Retina (tissue), 1 donor: Measurements from ENCODE around the gene MIEN1.
A peak's percentile ranks its signal among the peaks of the same experiment; 100 is the strongest.
"Not testable (repeated sequence)": the region's sequence is repeated elsewhere in the genome, so short reads cannot be mapped to it uniquely, and the experiment has no call there.

Experiments used
- DNase-seq: peaks from one replicate; pipeline ENCODE4 v3.0.0-alpha.2; 2016

The MIEN1 gene

DNA sequence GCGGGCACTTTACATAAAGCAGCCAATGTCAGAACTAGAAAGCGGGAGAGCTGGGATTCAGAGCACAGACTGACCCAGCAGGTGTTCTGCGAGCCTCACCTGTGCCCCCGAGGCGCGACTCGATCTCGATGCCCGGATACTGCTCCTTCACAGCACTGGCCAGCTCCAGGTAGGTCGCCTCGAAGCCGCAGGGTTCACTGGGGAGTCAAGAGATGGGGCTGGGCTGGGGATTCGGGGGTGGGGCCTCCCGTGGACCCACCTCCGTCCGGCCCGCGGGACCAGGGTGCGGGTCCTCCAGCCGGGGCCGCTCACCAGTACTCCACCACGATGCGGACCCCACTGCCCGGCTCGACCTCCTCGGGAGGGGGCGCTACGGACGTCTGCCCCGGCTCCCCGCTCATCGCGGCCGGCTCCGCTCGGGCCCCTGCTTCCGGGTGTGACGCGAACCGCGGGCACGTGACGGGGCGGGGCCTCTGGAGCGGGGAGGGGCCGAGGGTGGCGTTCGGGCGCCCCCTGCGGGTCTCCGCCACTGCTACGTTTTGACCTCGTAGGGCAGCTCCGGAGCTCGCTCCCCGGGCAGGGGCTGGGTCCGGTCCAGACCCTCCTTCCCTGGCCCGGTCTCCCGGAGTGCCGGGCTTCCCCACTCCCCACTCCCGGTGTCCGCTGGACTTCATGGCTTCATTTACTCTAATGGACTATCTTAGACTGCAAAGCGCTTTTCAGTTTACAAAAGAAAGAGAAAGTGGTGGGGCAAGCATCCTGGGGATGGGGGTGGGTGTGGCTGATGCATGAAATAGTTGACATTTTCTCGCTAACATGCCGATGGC is at the start of gene MIEN1:
Gene MIEN1, minus strand, starts transcription at position 438 of the 827 bp plus-strand sequence. Its CDS starts 37 bp downstream, at position 401.
- peak; percentile 95 for DNase-seq

- DNase-seq: no peak
Observed at GRCh38 chr17:39777534-39778365, 47.4 kb upstream of the MIEN1 start.

DNA sequence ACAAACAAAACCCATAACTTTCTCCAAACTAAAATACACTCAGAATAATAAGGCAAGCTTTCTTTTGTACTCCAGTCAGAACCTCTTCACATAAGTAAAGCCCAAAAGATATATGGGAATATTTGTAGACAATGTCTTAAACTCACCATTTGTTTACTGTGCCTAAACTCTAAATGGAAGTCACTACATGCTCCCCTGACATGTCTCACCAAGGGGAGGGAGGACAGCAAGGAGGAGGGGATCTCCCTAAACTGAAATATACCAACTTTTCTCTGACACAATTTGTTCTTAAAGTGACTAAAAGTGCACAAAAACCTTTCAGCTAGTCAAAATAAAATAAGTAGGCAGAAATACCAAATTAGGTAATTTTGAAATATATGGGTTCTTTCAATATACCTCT is 45.9 kb upstream of the MIEN1 start:
- no peak for DNase-seq

GRCh38 chr17:39775031-39775430 is 44.7 kb upstream of the MIEN1 start:
- no peak for DNase-seq

GRCh38 chr17:39774047-39774446 is 43.7 kb upstream of the MIEN1 start:
- no peak for DNase-seq

- DNase-seq: no peak
Observed at GRCh38 chr17:39772987-39773934, 42.9 kb upstream of the MIEN1 start.

DNA sequence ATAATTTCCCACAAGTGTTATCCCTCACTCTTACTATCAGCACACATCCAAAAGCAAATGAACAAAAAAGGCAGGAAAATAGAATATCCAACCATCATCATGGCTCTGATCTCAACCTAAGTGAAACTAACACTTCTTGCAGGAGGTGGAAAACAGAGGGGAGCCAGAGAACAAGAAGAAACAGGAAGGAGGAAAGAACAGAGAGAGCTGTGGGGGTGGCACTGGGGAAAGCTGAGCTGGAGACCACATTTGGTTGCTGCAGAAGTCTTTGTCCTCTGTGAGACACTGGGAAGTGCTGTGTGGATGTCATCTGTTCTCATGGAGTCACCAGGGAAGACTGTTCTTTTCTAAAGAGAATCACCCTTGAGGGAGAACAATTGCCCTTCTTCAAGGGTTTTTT is 42.1 kb upstream of the MIEN1 start:
- no peak for DNase-seq

DNA sequence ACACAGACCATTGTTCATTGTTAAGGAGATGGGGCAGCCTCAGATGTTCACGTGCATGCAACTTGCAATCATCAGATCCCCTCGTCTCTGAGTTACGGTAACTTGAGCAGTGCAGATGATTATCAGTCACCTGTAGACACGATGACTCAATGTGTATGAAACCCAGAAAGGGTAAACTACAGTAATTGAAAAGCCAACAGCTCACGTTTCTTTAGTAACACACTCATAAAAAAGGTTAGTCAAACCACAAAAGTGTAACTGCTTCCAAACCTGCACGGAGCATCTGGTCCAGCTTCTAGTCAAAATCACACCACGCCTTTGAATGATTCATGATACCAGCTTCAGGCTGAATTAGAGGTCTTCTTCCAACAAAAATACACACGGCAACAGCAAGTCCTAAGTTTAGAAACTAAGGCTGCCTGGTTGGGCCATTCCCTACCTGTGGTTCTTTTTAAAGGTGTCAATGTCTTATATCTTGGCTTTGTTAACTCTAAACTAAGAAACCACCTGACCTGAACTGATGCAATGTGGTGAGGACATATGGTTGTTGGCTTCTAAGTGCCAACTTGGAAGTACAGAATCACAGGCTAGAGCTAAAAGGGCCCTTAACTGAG is 39.7 kb upstream of the MIEN1 start:
- DNase-seq: no peak

- DNase-seq: no peak
Observed at GRCh38 chr17:39767147-39767546, 36.8 kb upstream of the MIEN1 start.

- no peak for DNase-seq
Observed at GRCh38 chr17:39765766-39766165, 35.4 kb upstream of the MIEN1 start.

DNA sequence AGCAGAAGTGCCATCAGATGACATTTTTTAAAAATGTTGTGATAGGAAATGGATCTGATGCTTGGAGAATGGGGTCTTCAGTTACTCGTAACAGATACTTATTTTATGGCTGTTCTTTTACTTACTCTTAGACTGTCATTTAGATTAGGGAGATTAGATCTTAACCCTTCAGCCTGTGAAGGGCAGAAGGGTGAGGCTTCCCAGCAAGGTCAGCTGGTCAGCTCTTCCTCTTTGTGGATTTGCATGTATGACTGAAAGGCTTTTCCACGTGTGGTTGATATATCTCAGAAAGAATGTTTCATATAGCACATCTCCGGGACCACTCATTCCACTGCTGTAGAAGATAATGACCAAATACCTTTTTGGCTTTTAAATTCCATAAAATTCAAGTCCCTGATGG is 34.8 kb upstream of the MIEN1 start:
- DNase-seq: no peak

- DNase-seq: not testable (repeated sequence)
Observed at GRCh38 chr17:39764171-39764570, 33.8 kb upstream of the MIEN1 start.

DNA sequence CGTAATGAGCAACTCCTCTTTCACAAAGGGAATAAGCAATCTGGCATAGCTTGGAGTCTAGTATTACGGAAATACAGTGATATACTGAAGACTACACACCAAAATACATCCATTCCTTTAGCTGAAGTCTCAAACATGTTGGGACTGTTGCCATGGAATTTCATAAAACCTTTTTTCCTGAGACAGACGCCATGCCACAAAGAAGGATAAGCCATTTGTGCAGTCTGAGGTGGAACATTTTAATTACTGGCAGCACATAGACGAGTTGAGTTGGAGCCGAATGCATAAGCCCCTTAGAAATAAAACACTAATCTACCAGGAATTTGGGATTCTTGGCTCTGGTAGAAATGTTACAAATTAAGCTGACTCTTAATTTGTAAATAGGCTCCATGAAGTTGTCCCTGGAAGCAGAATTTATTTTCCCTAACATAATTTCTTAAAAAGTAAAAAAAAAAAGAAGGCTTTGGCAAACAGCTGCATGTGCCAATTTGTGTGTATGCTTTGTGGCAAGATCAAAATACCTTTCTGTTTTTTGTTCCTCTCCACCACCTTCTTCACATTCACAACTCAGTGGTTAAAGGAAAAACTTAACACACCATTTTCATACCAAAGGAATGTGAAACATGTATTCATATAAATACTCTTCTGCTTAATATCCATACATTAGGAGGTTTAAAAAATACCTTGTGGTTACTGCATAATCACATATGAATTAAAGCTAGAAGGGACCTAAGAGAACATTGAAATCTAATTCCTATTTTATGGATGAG is 32.9 kb upstream of the MIEN1 start:
- no peak for DNase-seq

DNA sequence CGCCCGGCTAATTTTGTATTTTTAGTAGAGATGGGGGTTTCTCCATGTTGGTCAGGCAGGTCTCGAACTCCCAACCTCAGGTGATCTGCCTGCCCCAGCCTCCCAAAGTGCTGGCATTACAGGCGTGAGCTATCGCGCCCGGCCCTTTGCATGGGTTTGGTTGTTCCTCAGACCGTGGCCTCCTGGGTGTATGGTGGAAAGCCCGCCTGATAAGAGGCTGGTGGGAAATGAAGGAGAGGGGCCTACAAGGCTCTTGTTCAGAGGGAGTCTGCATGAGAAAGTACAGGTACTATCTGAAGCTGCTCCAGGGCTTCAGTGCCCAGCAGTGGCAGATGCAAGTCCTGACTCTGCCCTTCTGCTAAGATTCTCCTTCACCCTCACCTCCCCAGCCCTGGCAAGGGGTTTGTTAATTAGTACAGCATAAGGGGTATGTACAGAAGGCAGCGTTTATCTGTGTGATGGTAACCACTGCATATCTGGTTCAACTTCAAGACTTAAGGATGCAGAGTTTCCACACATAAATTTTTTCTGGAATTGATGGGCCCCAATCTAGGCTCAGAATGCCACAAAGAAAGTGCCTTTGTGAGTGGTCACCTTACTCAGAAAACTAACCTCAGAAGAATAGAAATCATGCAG is 31.6 kb upstream of the MIEN1 start:
- DNase-seq: no peak

DNA sequence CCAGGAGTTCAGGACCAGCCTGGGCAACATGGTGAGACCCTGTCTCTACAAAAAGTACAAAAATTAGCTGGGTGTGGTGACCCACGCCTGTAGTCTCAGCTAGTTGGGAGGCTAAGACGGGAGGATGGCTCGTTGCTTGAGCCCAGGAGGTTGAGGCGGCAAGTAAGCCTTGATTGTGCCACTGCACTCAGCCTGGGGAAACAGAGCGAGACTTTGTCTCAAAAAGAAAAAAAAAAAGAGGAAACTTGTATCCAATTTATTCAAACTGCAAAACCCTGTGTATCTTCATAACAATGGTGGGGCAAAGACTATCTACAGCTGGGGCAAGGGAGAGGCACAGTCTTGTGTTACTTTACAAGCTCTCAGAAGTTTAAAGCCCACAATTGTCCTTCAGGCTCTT is 28.9 kb upstream of the MIEN1 start:
- no peak for DNase-seq

- no peak for DNase-seq
Observed at GRCh38 chr17:39757931-39758873, 27.9 kb upstream of the MIEN1 start.

DNA sequence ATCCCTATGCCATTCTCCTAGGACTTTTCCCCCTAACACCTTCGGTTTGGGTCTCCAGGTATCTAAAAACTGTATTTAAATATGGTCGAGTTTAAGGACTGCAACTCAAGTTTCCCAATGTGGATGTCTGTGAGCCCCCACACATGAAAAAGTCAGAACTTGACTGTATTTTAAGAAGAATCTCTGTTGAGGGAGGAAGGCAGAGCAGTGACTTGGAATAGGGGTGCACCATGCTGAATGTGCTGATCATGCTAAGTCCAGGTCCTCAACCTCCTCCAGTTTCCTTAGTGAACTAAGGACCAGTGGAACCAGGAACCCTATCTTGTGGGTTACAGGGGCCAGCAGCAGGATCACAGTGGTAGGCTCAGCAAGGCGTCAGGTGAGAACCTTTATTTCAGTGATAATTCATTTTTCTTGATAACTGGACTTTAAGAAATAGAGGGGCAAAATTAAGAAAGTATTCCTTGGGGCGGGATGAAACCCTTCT is 26.9 kb upstream of the MIEN1 start:
- no peak for DNase-seq

DNA sequence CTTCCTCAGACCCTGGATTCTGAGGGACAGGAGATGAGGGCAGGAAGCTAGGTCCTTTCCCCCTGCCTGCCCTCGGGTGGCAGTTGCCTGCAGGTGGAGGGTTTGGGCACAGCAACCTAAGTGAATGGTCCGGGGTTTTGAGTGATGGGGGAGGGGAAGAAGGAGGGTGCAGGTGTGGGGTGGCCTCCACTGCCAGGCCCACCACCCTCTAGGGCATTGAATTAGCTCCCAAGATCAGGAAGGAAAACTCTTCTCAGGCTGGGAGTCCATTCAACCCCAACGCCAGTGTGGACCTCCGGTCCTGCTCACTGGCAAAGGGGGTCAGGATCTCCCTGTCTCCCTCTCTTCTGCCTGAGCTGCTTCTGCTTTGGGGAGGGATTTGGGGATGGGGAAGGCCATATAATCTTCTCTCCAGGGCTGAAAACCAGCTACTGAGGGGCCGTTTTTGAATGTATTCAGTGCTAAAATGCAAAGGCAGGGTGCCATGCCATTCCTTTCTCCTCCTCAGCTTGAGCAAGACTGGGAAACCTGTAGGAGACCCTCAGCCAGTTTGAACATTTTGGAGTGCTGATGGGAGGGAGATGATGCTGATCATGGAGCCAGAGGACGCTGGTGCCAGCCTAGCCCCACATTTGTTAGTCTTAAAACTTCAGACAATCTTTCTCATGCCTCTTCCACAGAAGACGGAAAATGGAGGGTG is 26.2 kb upstream of the MIEN1 start:
- DNase-seq: no peak
